ENCODE data around the gene ARVCF. TPM values are rescaled to one million over a fixed set of nuclear protein-coding genes. Genes with fewer than 3 reads are reported as not detected.

ARVCF gene
- total RNA-seq, 1 donor: 27.1 TPM

DNA sequence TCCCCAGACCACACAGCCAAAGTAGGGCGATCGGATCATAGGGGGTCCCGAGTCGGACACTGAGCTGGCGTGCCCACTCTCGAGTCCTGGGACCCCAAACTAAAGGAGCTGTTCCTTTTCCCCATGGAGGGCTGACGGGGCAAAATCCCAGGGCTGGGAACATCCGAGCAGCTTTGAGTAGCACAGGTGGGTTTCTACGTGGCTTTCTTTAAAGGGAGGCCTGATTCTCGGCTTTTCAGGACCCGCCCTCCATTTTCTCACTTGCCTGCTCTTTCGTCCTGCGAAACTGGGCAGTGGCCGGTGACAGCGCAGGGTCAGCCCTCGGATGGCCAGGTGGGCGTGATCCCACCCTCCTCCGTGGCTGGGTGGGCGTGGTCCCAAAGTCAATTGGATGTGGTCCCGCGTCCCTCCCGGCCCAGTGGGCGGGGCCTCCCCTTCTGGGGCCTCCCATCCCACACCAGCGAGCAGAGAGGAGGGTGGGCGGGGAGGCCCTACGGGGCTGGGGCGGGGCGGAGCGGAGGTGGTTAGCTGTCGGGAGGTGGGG lies 57.5 kb downstream of the ARVCF start:
- Histone ChIP-seq H3K27me3 (ENCODE audit: insufficient read depth, low read length) (no peaks in the 10 kb centered on the region), H3K27ac (ENCODE audit: low read depth, low read length) (no peak overlapping the region), H3K36me3 (ENCODE audit: insufficient read depth, low read length) (peaks cover 19% of the 10 kb centered on the region), H4K20me1 (ENCODE audit: insufficient read depth, low read length) (peaks cover 44% of the 10 kb centered on the region), H3K79me2 (ENCODE audit: insufficient read depth, low read length) (peaks cover 16% of the 10 kb centered on the region), H2AFZ (ENCODE audit: low read length) (no peak overlapping the region), H3K4me1 (ENCODE audit: insufficient read depth, low read length) (peaks cover 20% of the 10 kb centered on the region), H3K4me2 (ENCODE audit: insufficient read depth, low read length) (peak overlapping the region; percentile 29), H3K9me3 (ENCODE audit: low read depth, low read length) (no peaks in the 10 kb centered on the region), H3K4me3 (ENCODE audit: insufficient read depth, low read length) (peak overlapping the region; percentile 29)
- peak; percentile 86 for DNase-seq (ENCODE audit: insufficient read length, low spot score, missing footprints)
- TF ChIP-seq, protein P1, sequence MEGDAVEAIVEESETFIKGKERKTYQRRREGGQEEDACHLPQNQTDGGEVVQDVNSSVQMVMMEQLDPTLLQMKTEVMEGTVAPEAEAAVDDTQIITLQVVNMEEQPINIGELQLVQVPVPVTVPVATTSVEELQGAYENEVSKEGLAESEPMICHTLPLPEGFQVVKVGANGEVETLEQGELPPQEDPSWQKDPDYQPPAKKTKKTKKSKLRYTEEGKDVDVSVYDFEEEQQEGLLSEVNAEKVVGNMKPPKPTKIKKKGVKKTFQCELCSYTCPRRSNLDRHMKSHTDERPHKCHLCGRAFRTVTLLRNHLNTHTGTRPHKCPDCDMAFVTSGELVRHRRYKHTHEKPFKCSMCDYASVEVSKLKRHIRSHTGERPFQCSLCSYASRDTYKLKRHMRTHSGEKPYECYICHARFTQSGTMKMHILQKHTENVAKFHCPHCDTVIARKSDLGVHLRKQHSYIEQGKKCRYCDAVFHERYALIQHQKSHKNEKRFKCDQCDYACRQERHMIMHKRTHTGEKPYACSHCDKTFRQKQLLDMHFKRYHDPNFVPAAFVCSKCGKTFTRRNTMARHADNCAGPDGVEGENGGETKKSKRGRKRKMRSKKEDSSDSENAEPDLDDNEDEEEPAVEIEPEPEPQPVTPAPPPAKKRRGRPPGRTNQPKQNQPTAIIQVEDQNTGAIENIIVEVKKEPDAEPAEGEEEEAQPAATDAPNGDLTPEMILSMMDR (IDR thresholded peaks at IDR 0.05; ENCODE audit: extremely low read depth, low read depth, low read length): no peak

DNA sequence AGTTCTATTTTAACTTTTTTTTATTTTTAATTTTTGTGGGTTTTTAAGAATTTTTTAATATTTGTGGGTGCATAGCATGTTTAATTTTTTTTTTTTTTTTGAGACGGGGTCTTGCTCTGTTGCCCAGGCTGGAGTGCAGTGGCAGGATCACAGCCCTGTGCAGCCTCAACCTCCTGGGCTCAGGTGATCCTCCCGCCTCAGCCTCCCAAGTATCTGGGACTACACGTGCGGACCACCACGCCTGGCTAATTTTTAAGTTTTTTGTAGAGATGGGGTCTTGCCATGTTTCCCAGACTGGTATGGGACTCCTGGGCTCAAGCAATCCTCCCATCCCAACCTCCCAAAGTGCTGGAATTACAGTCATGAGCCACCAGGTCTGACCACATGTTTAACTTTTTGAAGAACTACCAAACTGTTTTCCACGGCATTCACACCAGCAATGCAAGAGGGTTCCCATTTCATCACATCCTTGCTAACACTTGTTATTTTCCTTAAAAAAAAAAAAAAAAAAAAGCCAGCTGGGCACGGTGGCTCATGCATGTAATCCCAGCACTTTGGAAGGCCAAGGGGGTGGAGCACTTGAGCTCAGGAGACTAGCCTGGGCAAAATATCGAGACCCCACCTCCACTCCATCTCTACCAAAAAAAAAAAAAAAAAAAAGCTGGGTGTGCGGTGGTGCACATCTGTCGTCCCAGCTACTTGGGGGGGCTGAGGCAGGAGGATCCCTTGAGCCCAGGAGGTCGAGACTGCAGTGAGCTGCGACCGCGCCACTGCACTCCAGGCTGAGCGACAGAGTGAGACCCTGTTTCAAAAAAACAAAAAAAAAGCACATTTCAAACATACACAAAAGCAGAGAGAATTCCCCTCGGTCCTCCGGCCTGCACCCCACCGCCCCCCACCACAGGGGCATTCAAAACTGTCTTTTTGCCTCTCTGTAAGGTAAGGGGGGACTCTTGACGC lies 58.3 kb downstream of the ARVCF start:
- Histone ChIP-seq H3K4me3 (ENCODE audit: insufficient read depth, low read length) (peak overlapping the region; percentile 29), H3K36me3 (ENCODE audit: insufficient read depth, low read length) (peaks cover 15% of the 10 kb centered on the region), H4K20me1 (ENCODE audit: insufficient read depth, low read length) (peaks cover 51% of the 10 kb centered on the region), H3K27ac (ENCODE audit: low read depth, low read length) (no peak overlapping the region), H3K4me1 (ENCODE audit: insufficient read depth, low read length) (peaks cover 19% of the 10 kb centered on the region), H3K9me3 (ENCODE audit: low read depth, low read length) (no peaks in the 10 kb centered on the region), H3K4me2 (ENCODE audit: insufficient read depth, low read length) (peak overlapping the region; percentile 29), H3K27me3 (ENCODE audit: insufficient read depth, low read length) (no peaks in the 10 kb centered on the region), H3K79me2 (ENCODE audit: insufficient read depth, low read length) (peaks cover 21% of the 10 kb centered on the region), H2AFZ (ENCODE audit: low read length) (no peak overlapping the region)
- no peak for DNase-seq (ENCODE audit: insufficient read length, low spot score, missing footprints)
- TF ChIP-seq, protein P1 (IDR thresholded peaks at IDR 0.05; ENCODE audit: extremely low read depth, low read depth, low read length): no peak

DNA sequence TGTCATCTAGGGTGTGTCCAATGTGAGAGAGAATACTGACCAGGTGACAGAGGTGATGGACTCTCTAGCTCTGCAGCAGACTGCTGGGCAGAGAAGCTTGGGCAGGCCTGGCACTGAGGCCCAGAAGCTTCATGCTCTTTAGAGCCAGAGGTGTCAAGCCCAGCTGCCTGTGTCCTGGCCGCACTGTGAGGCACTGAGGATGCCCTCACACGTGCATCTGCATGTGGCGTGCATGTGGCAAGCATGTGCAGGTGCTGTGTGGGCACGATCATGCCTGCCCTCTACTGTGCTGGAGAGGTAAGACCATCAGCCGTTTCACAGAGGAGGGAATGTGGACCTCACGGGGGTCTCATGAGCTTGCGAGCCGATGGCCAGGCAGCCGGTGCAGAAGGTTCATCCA lies 59.2 kb downstream of the ARVCF start:
- Histone ChIP-seq H3K4me3 (ENCODE audit: insufficient read depth, low read length) (no peak overlapping the region), H3K4me1 (ENCODE audit: insufficient read depth, low read length) (peaks cover 10% of the 10 kb centered on the region), H3K27ac (ENCODE audit: low read depth, low read length) (no peak overlapping the region), H2AFZ (ENCODE audit: low read length) (no peak overlapping the region), H3K27me3 (ENCODE audit: insufficient read depth, low read length) (no peaks in the 10 kb centered on the region), H3K36me3 (ENCODE audit: insufficient read depth, low read length) (peaks cover 15% of the 10 kb centered on the region), H3K79me2 (ENCODE audit: insufficient read depth, low read length) (peaks cover 21% of the 10 kb centered on the region), H3K4me2 (ENCODE audit: insufficient read depth, low read length) (no peak overlapping the region), H3K9me3 (ENCODE audit: low read depth, low read length) (no peaks in the 10 kb centered on the region), H4K20me1 (ENCODE audit: insufficient read depth, low read length) (peaks cover 47% of the 10 kb centered on the region)
- DNase-seq (ENCODE audit: insufficient read length, low spot score, missing footprints): no peak
- TF ChIP-seq, protein P1 (IDR thresholded peaks at IDR 0.05; ENCODE audit: extremely low read depth, low read depth, low read length): no peak
